ENCODE data around the gene PDGFC. TPM values are rescaled to one million over a fixed set of nuclear protein-coding genes. Genes with fewer than 3 reads are reported as not detected.

Gene PDGFC
- total and polyA plus RNA-seq, 2 of the 13 experiments (the other 11 are each of a cell fraction or from before 2014, with no cell fraction given), result 4.6 to 9.1 TPM

- in situ Hi-C loops (cut with HindIII; ENCODE audit: extremely low pct_ligation_motif_present, low pct_unique_long_range_greater_than_20kb), result no loop called here
- no peaks in the 10 kb centered on the region for H4K20me1 ChIP-seq (ENCODE audit: insufficient read depth, low read length)
- 91% methylated on average over 6 of the region's 6 CpGs for whole genome bisulfite sequencing (ENCODE audit: low lambda C conversion rate)
- H3K4me3 ChIP-seq (replicated peaks in 1 of 3; ENCODE audit: insufficient read depth in 1 of 3, low read depth in 2 of 3, low read length in 3 of 3), result no peak overlapping the region
- FAIRE-seq (no peak), ATAC-seq (no peak), DNase-seq (ENCODE audit: low spot score) (peak; percentile 36)
- no peaks in the 10 kb centered on the region for H3K27me3 ChIP-seq (ENCODE audit: control insufficient read depth in 1 of 2, insufficient read depth in 2 of 2, low read length in 2 of 2)
- ChIA-PET POLR2A (no interaction called here), CTCF (ENCODE audit: low intra/inter-chr PET ratio, low total read pairs) (no interaction called here)
- H3K79me2 ChIP-seq (ENCODE audit: insufficient read depth, low read length), result no peaks in the 10 kb centered on the region
- H3K27ac ChIP-seq (ENCODE audit: extremely low read length, insufficient read depth, low read length), result peak overlapping the region; percentile 43
- H3K4me2 ChIP-seq (ENCODE audit: low read depth, low read length), result no peak overlapping the region
- H3K4me1 ChIP-seq (ENCODE audit: insufficient read depth, low read length), result peaks cover 15% of the 10 kb centered on the region
- BruUV-seq (replicated peaks), result no TSS peak
- H3K9me3 ChIP-seq (ENCODE audit: low read length), result no peaks in the 10 kb centered on the region
- intact Hi-C loops (cut with micrococcal nuclease; ENCODE audit: unreplicated experiment), result loop anchor here (5.0 kb wide), 1 partner anchor 196 kb away; no protein-coding TSS in a partner anchor
- H3K36me3 ChIP-seq (replicated peaks in 1 of 2; ENCODE audit: control insufficient read depth in 1 of 2, insufficient read depth in 2 of 2, low read length in 2 of 2), result no peaks in the 10 kb centered on the region; a peak in 1 of 5 replicates
- peak overlapping the region; percentile 23 for H2AFZ ChIP-seq (ENCODE audit: low read length)
- H3K9ac ChIP-seq (ENCODE audit: insufficient read depth, low read depth, low read length), result no peak overlapping the region
- TF ChIP-seq TP53 (CRISPR knock-in tag; conservative IDR thresholded peaks at IDR 0.05), result peak; percentile 99
- no peak for TF ChIP-seq ZNF724P (CRISPR knock-in tag; IDR thresholded peaks at IDR 0.05; ENCODE audit: borderline replicate concordance)
- no peak for TF ChIP-seq SRSF4 (IDR thresholded peaks at IDR 0.05; ENCODE audit: low read depth, low read length, poor library complexity, severe bottlenecking)
- TF ChIP-seq ZNF704 (CRISPR knock-in tag; IDR thresholded peaks at IDR 0.05; ENCODE audit: borderline replicate concordance), result no peak
- TF ChIP-seq ZMYM4 (CRISPR knock-in tag; IDR thresholded peaks at IDR 0.05), result peak; percentile 38; the same call in 1 of the 2 replicates
- TF ChIP-seq ARID3A (IDR thresholded peaks at IDR 0.05; ENCODE audit: low read depth, low read length), result no peak
- TF ChIP-seq ZFP91 (CRISPR knock-in tag; IDR thresholded peaks at IDR 0.05; ENCODE audit: borderline replicate concordance), result no peak
- TF ChIP-seq FOXA3 (CRISPR knock-in tag; IDR thresholded peaks at IDR 0.05), result no peak
- no peak for TF ChIP-seq MTA3 (CRISPR knock-in tag; IDR thresholded peaks at IDR 0.05)
- TF ChIP-seq ZMAT3 (CRISPR knock-in tag; conservative IDR thresholded peaks at IDR 0.05), result no peak
- TF ChIP-seq ARID2 (CRISPR knock-in tag; IDR thresholded peaks at IDR 0.05; ENCODE audit: borderline replicate concordance), result no peak
- TF ChIP-seq AGO1 (IDR thresholded peaks at IDR 0.05; ENCODE audit: low read depth, low read length, poor library complexity, severe bottlenecking), result no peak
- no peak for TF ChIP-seq JDP2 (CRISPR knock-in tag; IDR thresholded peaks at IDR 0.05; ENCODE audit: borderline replicate concordance)
- no peak for TF ChIP-seq ATF7 (IDR thresholded peaks at IDR 0.05)
- no peak for TF ChIP-seq ATF7 (CRISPR knock-in tag; IDR thresholded peaks at IDR 0.05)
- no peak for TF ChIP-seq GLI4 (CRISPR knock-in tag; IDR thresholded peaks at IDR 0.05; ENCODE audit: borderline replicate concordance)
Measured at GRCh38 chr4:156771171-156771837, 200.3 kb downstream of the PDGFC start.

All from HepG2 (cell line).